HFFc6 (cell line): ENCODE data around the gene ABLIM1. TPM values are rescaled to one million over a fixed set of nuclear protein-coding genes. Genes with fewer than 3 reads are reported as not detected.

Experiments used
- DNase-seq: peaks from one replicate; pipeline ENCODE4 v3.0.0-alpha.2; 2018
- H3K27ac Mint-ChIP-seq: 2 replicates; pipeline ENCODE4 v1.8.0; 2020; ENCODE audit warnings: mild to moderate bottlenecking, mixed read lengths
- H3K27me3 Mint-ChIP-seq: 2 replicates; pipeline ENCODE4 v1.8.0; 2021; ENCODE audit warnings: mild to moderate bottlenecking, moderate library complexity, mixed read lengths; ENCODE audit not compliant: insufficient read depth
- H3K36me3 Mint-ChIP-seq: 2 replicates; pipeline ENCODE4 v1.8.0; 2021; ENCODE audit warnings: low read depth, mixed read lengths
- H3K4me1 Mint-ChIP-seq: 2 replicates; pipeline ENCODE4 v1.8.0; 2020; ENCODE audit warnings: low read depth, mixed read lengths
- H3K4me3 Mint-ChIP-seq: 2 replicates; pipeline ENCODE4 v1.8.0; 2020; ENCODE audit warnings: mild to moderate bottlenecking, moderate library complexity, mixed read lengths
- H3K9me3 Mint-ChIP-seq: 2 replicates; pipeline ENCODE4 v1.8.0; 2020; ENCODE audit warnings: mild to moderate bottlenecking, mixed read lengths
- CTCF ChIP-seq: fragments of 200-600 bp; sonication (generic); IDR thresholded peaks from 2 replicates; pipeline ENCODE4 v1.5.0; 2021; ENCODE audit warnings: antibody characterized with exemption, mild to moderate bottlenecking
- total RNA-seq, 6 experiments: library from RNA; stranded (reverse); fragmentation: NEBNext Ultra II Directional; extraction: Animal tissue kit (Norgen Biotek cat#: 25700); gene quantifications; 2 replicates in 1 of 6; 3 replicates in 5 of 6; pipeline ENCODE4 v1.2.3, GENCODE V29; 2021

Gene ABLIM1
- total RNA-seq, 6 experiments from 2014 or later: 8.0 to 14.6 (median 8.7) TPM

- Mint-ChIP-seq H3K36me3 (no peaks in the 10 kb centered on the region), H3K4me3 (no peak overlapping the region), H3K4me1 (peaks cover 7% of the 10 kb centered on the region), H3K27me3 (peaks cover 1% of the 10 kb centered on the region; the same call in 1 of the 2 replicates), H3K27ac (no peak overlapping the region), H3K9me3 (no peaks in the 10 kb centered on the region)
- peak; percentile 75 for TF ChIP-seq CTCF
- DNase-seq: peak; percentile 57
These were observed 109.4 kb downstream of the ABLIM1 start for GRCh38 chr10:114548662-114549061.

GRCh38 chr10:114547514-114547913 is 110.6 kb downstream of the ABLIM1 start:
- no peaks in the 10 kb centered on the region for H3K27me3 Mint-ChIP-seq
- peaks cover 7% of the 10 kb centered on the region for H3K4me1 Mint-ChIP-seq
- TF ChIP-seq CTCF: no peak
- no peak for DNase-seq
- H3K27ac Mint-ChIP-seq: no peak overlapping the region
- no peaks in the 10 kb centered on the region for H3K9me3 Mint-ChIP-seq
- no peaks in the 10 kb centered on the region for H3K36me3 Mint-ChIP-seq
- H3K4me3 Mint-ChIP-seq: no peak overlapping the region

GRCh38 chr10:114547056-114547455 is 111.0 kb downstream of the ABLIM1 start:
- no peaks in the 10 kb centered on the region for H3K36me3 Mint-ChIP-seq
- no peak for TF ChIP-seq CTCF

GRCh38 chr10:114545819-114546218 is 112.3 kb downstream of the ABLIM1 start:
- H3K9me3 Mint-ChIP-seq: no peaks in the 10 kb centered on the region
- H3K27ac Mint-ChIP-seq: no peak overlapping the region
- no peak overlapping the region for H3K4me3 Mint-ChIP-seq
- peaks cover 16% of the 10 kb centered on the region for H3K4me1 Mint-ChIP-seq
- no peaks in the 10 kb centered on the region for H3K27me3 Mint-ChIP-seq
- no peak for TF ChIP-seq CTCF
- DNase-seq: no peak
- no peaks in the 10 kb centered on the region for H3K36me3 Mint-ChIP-seq

More at GRCh38 chr10:114547056-114547455, 111.0 kb downstream of the ABLIM1 start:
- H3K4me3 Mint-ChIP-seq: no peak overlapping the region
- H3K27me3 Mint-ChIP-seq: no peaks in the 10 kb centered on the region
- DNase-seq: no peak
- H3K4me1 Mint-ChIP-seq: peaks cover 8% of the 10 kb centered on the region
- no peaks in the 10 kb centered on the region for H3K9me3 Mint-ChIP-seq
- H3K27ac Mint-ChIP-seq: no peak overlapping the region

GRCh38 chr10:114545071-114545470 is 113.0 kb downstream of the ABLIM1 start:
- Mint-ChIP-seq H3K4me3 (no peak overlapping the region), H3K27me3 (no peaks in the 10 kb centered on the region), H3K36me3 (no peaks in the 10 kb centered on the region), H3K4me1 (peaks cover 16% of the 10 kb centered on the region), H3K27ac (no peak overlapping the region), H3K9me3 (no peaks in the 10 kb centered on the region)
- DNase-seq: no peak
- no peak for TF ChIP-seq CTCF

GRCh38 chr10:114544045-114544659 is 113.9 kb downstream of the ABLIM1 start:
- Mint-ChIP-seq H3K4me1 (peaks cover 16% of the 10 kb centered on the region), H3K9me3 (no peaks in the 10 kb centered on the region), H3K27ac (no peak overlapping the region), H3K4me3 (no peak overlapping the region), H3K36me3 (no peaks in the 10 kb centered on the region), H3K27me3 (no peaks in the 10 kb centered on the region)
- no peak for DNase-seq
- TF ChIP-seq CTCF: no peak
